ENCODE data around the gene DR1.

DNA sequence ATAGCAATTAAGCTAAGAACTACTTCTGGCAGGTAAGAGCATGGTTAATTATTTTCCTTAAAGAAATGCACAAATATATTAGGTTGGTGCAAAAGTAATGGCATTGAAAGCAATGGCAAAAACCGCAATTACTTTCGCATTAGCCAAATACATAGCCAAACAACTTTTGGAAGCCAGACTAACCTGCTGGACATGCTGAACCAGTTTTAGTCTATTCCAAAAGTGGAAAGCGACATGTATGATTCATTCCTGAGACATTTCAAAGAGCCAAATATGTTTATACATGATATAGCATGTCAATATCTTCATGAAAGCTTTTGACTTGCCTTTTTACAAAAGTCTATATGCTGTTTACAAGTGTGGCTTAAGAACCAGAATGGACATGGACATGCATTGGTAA is 23.4 kb upstream of the DR1 start:
- TF ChIP-seq CTCF (conservative IDR thresholded peaks at IDR 0.05; ENCODE audit: low read depth, low read length) (no peak), EZH2phosphoT487 (IDR thresholded peaks at IDR 0.05; ENCODE audit: borderline replicate concordance, low read length) (no peak)

Data from PC-3 (cell line).